T-cell (primary cell): ENCODE measurements around the gene CYFIP1. TPM values are rescaled to one million over a fixed set of nuclear protein-coding genes. Genes with fewer than 3 reads are reported as not detected.

Source experiments
- ATAC-seq, 4 experiments: fragments of 200-7000 bp in 3 of 4; fragments of 150-1000 bp in 1 of 4; cut with Tn5 transposase; replicated peaks in 1 of 4; 1 replicate in 3 of 4; 2 replicates in 1 of 4; pipeline ENCODE4 v1.10.0; 2021; ENCODE audit warnings: moderate library complexity in 3 of 4, mild to moderate bottlenecking in 2 of 4, moderate number of reproducible peaks in 1 of 4
- CTCF ChIA-PET, 2 donors: fragments of 300-600 bp; sonication (Branson Sonifier 250); formaldehyde crosslinking; loops; one replicate each; lab custom pipeline; 2022; ENCODE audit warnings: antibody characterized with exemption in 2 of 2; lab: Charles Lee
- POLR2A ChIA-PET, 2 donors: fragments of 300-600 bp; sonication (Branson Sonifier 250); formaldehyde crosslinking; loops; one replicate each; lab custom pipeline; 2022; ENCODE audit warnings: antibody characterized with exemption in 2 of 2; lab: Charles Lee
- DNase-seq, 35 experiments: peaks; one replicate each; pipeline versions ENCODE4 v3.0.0 to v3.0.0-alpha.2; 2013 to 2023
- H3K27ac ChIP-seq: one replicate; pipeline ENCODE4 v1.5.1; 2013; ENCODE audit warnings: low read length
- H3K27me3 ChIP-seq, 2 experiments: replicated peaks in 1 of 2; 1 replicate in 1 of 2; 2 replicates in 1 of 2; pipeline versions ENCODE4 v1.6.1 to v1.7.0; 2013; ENCODE audit warnings: low read length in 1 of 2, mixed read lengths in 1 of 2; ENCODE audit not compliant: control insufficient read depth in 2 of 2, insufficient read depth in 2 of 2; ENCODE audit errors: extremely low read depth in 1 of 2
- H3K36me3 ChIP-seq, 2 donors: 1 replicate in 1 of 2; 2 replicates in 1 of 2; pipeline versions ENCODE4 v1.6.1 to v1.7.0; 2013; ENCODE audit warnings: low read length in 1 of 2; ENCODE audit not compliant: control insufficient read depth in 2 of 2, insufficient read depth in 1 of 2; ENCODE audit errors: extremely low read depth in 1 of 2
- H3K4me1 ChIP-seq, 2 experiments: 1 replicate in 1 of 2; 2 replicates in 1 of 2; pipeline versions ENCODE4 v1.6.1 to v1.7.0; 2013; ENCODE audit warnings: low read length in 2 of 2, mixed read lengths in 1 of 2; ENCODE audit not compliant: insufficient read depth in 2 of 2, control insufficient read depth in 1 of 2; ENCODE audit errors: extremely low read depth in 1 of 2
- H3K4me3 ChIP-seq, 2 donors: 1 replicate in 1 of 2; 2 replicates in 1 of 2; pipeline versions ENCODE4 v1.5.1 to v1.7.0; 2013; ENCODE audit warnings: mild to moderate bottlenecking in 2 of 2, low read length in 1 of 2, moderate library complexity in 1 of 2; ENCODE audit not compliant: control insufficient read depth in 1 of 2; ENCODE audit errors: extremely low read depth in 1 of 2
- H3K9me3 ChIP-seq: 2 replicates; pipeline ENCODE4 v1.7.0; 2013
- H3K27ac Mint-ChIP-seq, 2 donors: one replicate each; pipeline ENCODE4 v1.8.0; 2020 to 2021; ENCODE audit warnings: mild to moderate bottlenecking in 2 of 2, mixed read lengths in 2 of 2
- H3K27me3 Mint-ChIP-seq, 2 donors: one replicate each; pipeline ENCODE4 v1.8.0; 2021 to 2022; ENCODE audit warnings: mixed read lengths in 2 of 2
- H3K36me3 Mint-ChIP-seq: one replicate; pipeline ENCODE4 v1.8.0; 2021; ENCODE audit warnings: mixed read lengths
- H3K4me1 Mint-ChIP-seq, 3 donors: one replicate each; pipeline ENCODE4 v1.8.0; 2020 to 2022; ENCODE audit warnings: mixed read lengths in 3 of 3, mild to moderate bottlenecking in 1 of 3
- H3K4me3 Mint-ChIP-seq, 3 donors: one replicate each; pipeline ENCODE4 v1.8.0; 2020 to 2022; ENCODE audit warnings: mild to moderate bottlenecking in 3 of 3, mixed read lengths in 3 of 3, moderate library complexity in 3 of 3
- H3K9me3 Mint-ChIP-seq, 3 donors: one replicate each; pipeline ENCODE4 v1.8.0; 2020 to 2022; ENCODE audit warnings: mixed read lengths in 3 of 3
- WGBS: methylation state at CpG from one replicate; pipeline ENCODE4 v1.1.5; 2013; ENCODE audit warnings: missing lambda C conversion rate; ENCODE audit not compliant: insufficient coverage; 5-methylcytosine and 5-hydroxymethylcytosine counted together
- total RNA-seq, 35 experiments: library from RNA in 6 of 35; stranded (reverse) in 6 of 35; fragments of 120-200 nt in 1 of 35; gene quantifications; one replicate each; pipeline versions ENCODE4 v1.2.1 to v1.2.4 and lab custom pipeline; 2013 to 2026

Gene CYFIP1
- total RNA-seq, 5 donors from 2014 or later (not counting 1 experiment from before 2014, with no cell fraction given): 3.8 to 10.2 (median 7.9) TPM

DNA sequence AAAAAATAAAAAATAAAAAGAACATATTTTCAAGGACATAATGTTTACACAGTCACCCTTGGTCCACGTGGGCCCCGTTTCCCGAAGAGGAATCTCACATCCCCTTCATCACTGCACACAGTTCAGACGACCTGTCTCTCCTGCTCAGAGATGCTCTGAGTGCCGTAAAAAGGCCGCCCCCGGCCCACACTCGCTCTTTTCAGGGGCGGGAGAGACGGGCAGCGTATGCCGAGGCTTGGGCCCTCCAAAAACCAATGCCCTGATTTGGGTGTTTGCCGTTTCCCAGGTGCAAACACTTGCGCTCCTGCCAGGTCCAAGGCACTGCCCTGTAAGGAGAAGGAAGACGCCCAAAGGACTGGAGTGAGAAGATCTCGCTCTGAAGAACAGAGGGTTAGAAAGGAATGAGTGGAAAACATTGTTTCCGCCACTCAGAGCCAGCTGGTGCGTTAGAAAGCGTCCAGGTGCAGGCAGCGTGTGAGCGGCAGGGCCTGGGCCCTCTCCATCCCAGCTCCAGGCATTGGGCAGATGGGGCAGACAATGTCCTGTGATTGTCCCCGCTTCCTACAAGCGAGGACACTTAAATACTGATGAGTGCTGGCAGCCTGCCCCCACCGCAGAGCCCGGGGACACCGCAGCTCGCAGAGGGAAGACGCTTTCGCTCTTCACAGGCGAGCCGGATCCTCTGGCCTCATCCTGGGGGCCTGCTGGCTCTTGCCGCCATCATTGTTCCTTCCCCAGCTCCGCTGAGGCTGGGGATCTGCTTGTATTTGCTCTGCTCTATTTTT lies 88.5 kb downstream of the CYFIP1 start:
- H3K4me3 ChIP-seq: no peak overlapping the region
- DNase-seq (no peak), ATAC-seq (no peak)
- Mint-ChIP-seq H3K27ac (no peak overlapping the region), H3K4me3 (no peak overlapping the region), H3K27me3 (no peaks in the 10 kb centered on the region), H3K4me1 (no peaks in the 10 kb centered on the region), H3K36me3 (no peaks in the 10 kb centered on the region), H3K9me3 (no peaks in the 10 kb centered on the region)
- H3K27me3 ChIP-seq: no peaks in the 10 kb centered on the region
- ChIA-PET CTCF (no interaction called here), POLR2A (no interaction called here)
- H3K27ac ChIP-seq: no peak overlapping the region
- H3K36me3 ChIP-seq: no peaks in the 10 kb centered on the region
- H3K9me3 ChIP-seq: no peaks in the 10 kb centered on the region
- 85% methylated on average over 29 of the region's 33 CpGs for WGBS
- H3K4me1 ChIP-seq: no peaks in the 10 kb centered on the region

DNA sequence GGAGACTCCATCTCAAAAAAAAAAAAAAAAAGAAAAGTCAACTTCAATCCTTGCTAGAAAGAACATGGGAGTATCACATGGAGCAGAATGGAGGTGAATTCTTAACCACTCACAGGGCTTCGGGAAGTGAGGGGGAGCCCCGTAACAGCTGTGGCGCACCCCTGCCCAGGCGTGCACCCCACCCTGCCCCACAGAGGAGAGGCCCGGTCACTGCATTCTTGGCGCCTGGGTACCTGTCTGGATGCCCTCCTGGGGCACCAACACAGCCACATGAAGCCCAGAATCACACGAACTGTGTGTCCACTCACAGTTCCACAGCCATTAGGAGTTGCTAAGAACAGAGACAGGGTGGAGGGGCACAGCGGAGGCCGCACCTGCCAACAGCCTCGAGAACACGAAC lies 89.9 kb downstream of the CYFIP1 start:
- Mint-ChIP-seq H3K27me3 (no peaks in the 10 kb centered on the region), H3K4me3 (no peak overlapping the region), H3K27ac (no peak overlapping the region), H3K4me1 (no peaks in the 10 kb centered on the region), H3K9me3 (no peaks in the 10 kb centered on the region), H3K36me3 (no peaks in the 10 kb centered on the region)
- CTCF ChIA-PET: no interaction called here
- no peaks in the 10 kb centered on the region for H3K27me3 ChIP-seq
- DNase-seq: no peak
- no peaks in the 10 kb centered on the region for H3K4me1 ChIP-seq
- 90% methylated on average over 2 of the region's 11 CpGs for WGBS
- ATAC-seq: no peak
- no peaks in the 10 kb centered on the region for H3K36me3 ChIP-seq
- H3K4me3 ChIP-seq: no peak overlapping the region
- no peaks in the 10 kb centered on the region for H3K9me3 ChIP-seq
- H3K27ac ChIP-seq: no peak overlapping the region
- POLR2A ChIA-PET: no interaction called here

DNA sequence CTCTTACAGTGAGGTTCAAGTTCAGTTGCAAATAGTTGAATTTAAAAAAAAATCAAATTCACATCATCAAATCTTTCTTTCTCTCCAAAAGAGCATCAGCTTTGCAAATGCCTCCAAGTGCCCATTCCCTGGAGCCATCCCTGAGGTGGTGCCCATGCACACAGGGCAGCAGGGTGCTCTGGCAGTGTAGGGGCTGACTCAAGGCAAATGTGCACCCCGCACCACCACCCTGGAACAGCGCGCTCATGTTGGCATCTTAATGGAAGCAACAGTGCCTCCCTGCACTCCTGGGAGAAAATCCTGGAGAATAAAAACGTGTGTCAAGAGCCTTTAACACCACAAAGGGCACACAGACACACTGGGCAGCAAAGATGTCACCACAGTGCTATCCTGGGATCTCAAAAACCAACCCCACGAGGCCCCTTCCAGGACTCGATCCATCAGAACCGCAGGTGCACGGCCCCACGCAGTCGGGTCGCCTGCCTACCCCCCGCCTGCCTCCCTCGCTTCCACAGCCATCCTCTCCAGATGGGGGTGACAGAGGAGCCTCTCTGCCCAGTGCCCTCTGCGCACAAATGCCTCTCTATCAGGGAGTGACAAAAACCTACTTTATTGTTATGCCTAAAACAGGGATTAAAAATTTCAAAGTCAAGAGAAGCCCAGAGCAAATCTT lies 90.9 kb downstream of the CYFIP1 start:
- WGBS: 90% methylated on average over 13 of the region's 14 CpGs
- H3K4me1 ChIP-seq: no peaks in the 10 kb centered on the region
- Mint-ChIP-seq H3K4me1 (no peaks in the 10 kb centered on the region), H3K4me3 (no peak overlapping the region), H3K9me3 (no peaks in the 10 kb centered on the region), H3K36me3 (no peaks in the 10 kb centered on the region), H3K27me3 (no peaks in the 10 kb centered on the region), H3K27ac (no peak overlapping the region)
- no peaks in the 10 kb centered on the region for H3K27me3 ChIP-seq
- CTCF ChIA-PET: no interaction called here
- H3K36me3 ChIP-seq: no peaks in the 10 kb centered on the region
- H3K4me3 ChIP-seq: no peak overlapping the region
- H3K27ac ChIP-seq: no peak overlapping the region
- H3K9me3 ChIP-seq: no peaks in the 10 kb centered on the region
- ATAC-seq: no peak
- POLR2A ChIA-PET: interaction anchor here in 1 of 2 donors (0.6 kb wide), 1 partner anchor 86 kb away, joined by 3 read pairs; no protein-coding TSS in a partner anchor
- DNase-seq: no peak

DNA sequence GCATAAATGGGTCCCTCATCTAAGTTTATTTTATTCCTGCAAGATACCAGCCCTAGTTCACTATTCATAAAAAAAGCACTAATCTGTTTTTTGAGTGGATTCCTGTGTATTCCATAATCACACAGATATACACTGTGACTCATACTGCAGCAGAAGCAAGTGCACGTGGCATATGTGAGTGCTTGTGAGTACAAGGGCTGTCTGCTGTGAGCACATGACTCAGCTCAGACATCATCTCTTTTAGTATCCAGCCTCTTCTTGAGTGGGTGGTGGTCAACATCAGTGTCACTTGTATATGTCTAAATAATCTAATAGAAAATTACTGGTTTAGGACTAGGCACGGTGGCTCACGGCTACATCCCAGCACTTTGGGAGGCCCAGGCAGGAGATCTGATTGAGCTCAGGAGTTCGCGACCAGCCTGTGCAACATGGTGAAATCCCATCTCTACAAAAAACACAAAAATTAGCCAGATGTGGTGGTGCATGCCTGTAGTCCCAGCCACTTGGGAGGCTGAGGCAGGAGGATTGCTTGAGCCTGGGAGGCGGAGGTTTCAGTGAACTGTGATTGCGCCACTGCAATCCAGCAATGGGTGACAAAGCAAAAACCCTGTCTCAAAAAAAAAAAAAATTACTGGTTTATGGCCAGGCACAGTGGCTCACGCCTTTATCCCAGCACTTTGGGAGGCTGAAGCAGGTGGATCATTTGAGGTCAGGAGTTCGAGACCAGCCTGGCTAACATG lies 91.9 kb downstream of the CYFIP1 start:
- no peaks in the 10 kb centered on the region for H3K4me1 ChIP-seq
- H3K9me3 Mint-ChIP-seq: no peaks in the 10 kb centered on the region
- no peaks in the 10 kb centered on the region for H3K9me3 ChIP-seq
- ChIA-PET CTCF (no interaction called here), POLR2A (interaction anchor here in 1 of 2 donors (0.6 kb wide), 1 partner anchor 87 kb away, joined by 3 read pairs; no protein-coding TSS in a partner anchor)
- 90% methylated on average over 3 of the region's 9 CpGs for WGBS
- DNase-seq (no peak), ATAC-seq (no peak)
- H3K27me3 ChIP-seq: no peaks in the 10 kb centered on the region
- H3K4me3 Mint-ChIP-seq: no peak overlapping the region
- no peaks in the 10 kb centered on the region for H3K36me3 Mint-ChIP-seq
- no peaks in the 10 kb centered on the region for H3K36me3 ChIP-seq
- H3K27me3 Mint-ChIP-seq: no peaks in the 10 kb centered on the region
- H3K27ac Mint-ChIP-seq: no peak overlapping the region
- H3K4me1 Mint-ChIP-seq: no peaks in the 10 kb centered on the region
- no peak overlapping the region for H3K4me3 ChIP-seq
- H3K27ac ChIP-seq: no peak overlapping the region

DNA sequence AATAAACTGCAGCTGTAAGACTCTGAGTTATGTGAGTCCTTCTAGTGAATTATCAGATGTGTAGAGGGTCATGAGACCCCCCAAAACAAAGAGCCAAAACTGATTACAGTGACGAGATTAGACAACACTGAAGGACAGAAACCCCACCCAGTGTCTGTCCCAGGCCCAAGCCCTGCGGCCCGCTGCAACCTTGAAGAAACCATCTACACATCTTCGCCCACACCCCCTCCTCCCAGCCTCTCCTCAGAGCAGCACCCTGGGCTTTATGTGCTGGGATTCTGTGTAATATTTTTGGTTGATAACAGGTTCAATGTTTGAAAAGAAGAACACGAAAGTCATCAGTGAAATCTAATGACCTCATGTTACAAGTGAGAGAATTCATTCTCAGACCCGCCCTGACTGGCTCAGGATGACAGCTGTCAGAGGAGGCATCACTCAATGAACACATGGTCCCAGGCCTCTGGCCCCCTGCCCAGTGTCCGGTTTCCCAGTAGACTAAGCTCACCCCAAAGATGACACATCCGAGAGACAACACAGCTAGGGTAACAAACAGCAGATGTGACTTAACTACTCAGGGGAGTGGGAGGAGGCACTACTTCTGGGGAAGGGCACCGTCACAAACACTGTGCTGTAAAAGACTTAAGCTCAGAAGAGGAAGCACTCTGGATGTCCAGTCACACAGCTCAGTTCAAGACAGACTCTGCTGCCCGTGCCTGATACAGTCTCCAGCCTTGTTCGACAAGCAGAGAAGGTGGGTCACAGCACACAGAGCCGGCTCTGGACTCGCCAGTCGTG lies 92.8 kb downstream of the CYFIP1 start:
- Histone ChIP-seq H3K4me1 (no peaks in the 10 kb centered on the region), H3K27me3 (no peaks in the 10 kb centered on the region), H3K36me3 (no peaks in the 10 kb centered on the region), H3K27ac (no peak overlapping the region), H3K4me3 (no peak overlapping the region), H3K9me3 (no peaks in the 10 kb centered on the region)
- Mint-ChIP-seq H3K4me3 (no peak overlapping the region), H3K4me1 (no peaks in the 10 kb centered on the region), H3K27ac (no peak overlapping the region), H3K9me3 (no peaks in the 10 kb centered on the region), H3K36me3 (no peaks in the 10 kb centered on the region), H3K27me3 (no peaks in the 10 kb centered on the region)
- ChIA-PET CTCF (no interaction called here), POLR2A (no interaction called here)
- ATAC-seq (no peak), DNase-seq (no peak)
- WGBS: 83% methylated on average over 8 of the region's 14 CpGs

DNA sequence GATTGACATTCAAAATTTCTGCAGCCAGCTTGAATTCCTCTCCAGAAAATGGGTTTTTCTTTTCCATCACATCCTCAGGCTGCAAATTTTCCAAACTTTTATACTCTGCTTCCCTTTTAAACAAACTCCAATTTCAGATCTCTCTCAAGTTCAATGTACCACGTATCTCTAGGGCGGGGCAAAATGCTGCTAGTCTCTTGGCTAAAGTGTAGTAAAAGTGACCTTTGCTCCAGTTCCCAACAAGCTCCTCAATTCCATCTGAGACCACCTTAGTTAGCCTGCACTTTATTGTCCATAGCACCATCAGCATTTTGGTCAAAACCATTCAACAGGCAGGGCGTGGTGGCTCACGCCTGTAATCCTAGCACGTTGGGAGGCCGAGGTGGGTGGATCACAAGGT lies 95.0 kb downstream of the CYFIP1 start:
- Histone ChIP-seq H3K9me3 (no peaks in the 10 kb centered on the region), H3K4me1 (no peaks in the 10 kb centered on the region), H3K4me3 (no peak overlapping the region), H3K27me3 (no peaks in the 10 kb centered on the region), H3K36me3 (no peaks in the 10 kb centered on the region), H3K27ac (no peak overlapping the region)
- WGBS: 80% methylated on average over 2 of the region's 6 CpGs
- H3K27ac Mint-ChIP-seq: no peak overlapping the region
- POLR2A ChIA-PET: no interaction called here
- no peaks in the 10 kb centered on the region for H3K9me3 Mint-ChIP-seq
- ATAC-seq: no peak
- peaks cover 0 to under 1% (median 0%) of the 10 kb centered on the region in 3 donors for H3K4me1 Mint-ChIP-seq
- CTCF ChIA-PET: no interaction called here
- no peak for DNase-seq
- H3K4me3 Mint-ChIP-seq: no peak overlapping the region
- H3K27me3 Mint-ChIP-seq: no peaks in the 10 kb centered on the region
- peaks cover 14% of the 10 kb centered on the region for H3K36me3 Mint-ChIP-seq
